Measurements from ENCODE around the gene MED12L. TPM values are rescaled to one million over a fixed set of nuclear protein-coding genes. Genes with fewer than 3 reads are reported as not detected.

Gene MED12L
- total RNA-seq, 1 donor from 2014 or later: 0.29 TPM

DNA sequence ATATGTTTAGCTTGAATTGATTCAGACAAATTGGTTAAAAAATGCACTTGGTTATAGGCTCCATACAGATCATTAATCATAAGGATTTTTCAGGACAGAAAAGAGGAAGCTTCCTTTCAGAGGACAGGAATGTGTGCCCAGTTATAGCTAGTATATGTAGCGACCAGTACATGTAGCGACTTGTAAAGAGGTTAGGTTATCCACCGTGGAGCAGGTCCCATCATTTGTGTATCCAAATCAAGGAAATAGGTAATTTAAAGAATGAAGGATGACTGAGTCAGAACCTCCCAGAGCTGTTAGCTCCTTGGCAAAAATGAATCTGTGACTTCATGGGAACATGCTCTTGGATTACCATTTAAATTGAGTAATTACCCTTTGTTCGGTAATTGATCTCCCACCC is 314.9 kb downstream of the MED12L start:
- DNase-seq (ENCODE audit: extremely low read depth, low read depth, low spot score): no peak

- no peak for DNase-seq (ENCODE audit: extremely low read depth, low read depth, low spot score)
These were observed 316.9 kb downstream of the MED12L start for GRCh38 chr3:151402349-151402748.

GRCh38 chr3:151403246-151403645 is 317.8 kb downstream of the MED12L start:
- no peak for DNase-seq (ENCODE audit: extremely low read depth, low read depth, low spot score)

GRCh38 chr3:151404316-151404715 is 318.9 kb downstream of the MED12L start:
- no peak for DNase-seq (ENCODE audit: extremely low read depth, low read depth, low spot score)

DNA sequence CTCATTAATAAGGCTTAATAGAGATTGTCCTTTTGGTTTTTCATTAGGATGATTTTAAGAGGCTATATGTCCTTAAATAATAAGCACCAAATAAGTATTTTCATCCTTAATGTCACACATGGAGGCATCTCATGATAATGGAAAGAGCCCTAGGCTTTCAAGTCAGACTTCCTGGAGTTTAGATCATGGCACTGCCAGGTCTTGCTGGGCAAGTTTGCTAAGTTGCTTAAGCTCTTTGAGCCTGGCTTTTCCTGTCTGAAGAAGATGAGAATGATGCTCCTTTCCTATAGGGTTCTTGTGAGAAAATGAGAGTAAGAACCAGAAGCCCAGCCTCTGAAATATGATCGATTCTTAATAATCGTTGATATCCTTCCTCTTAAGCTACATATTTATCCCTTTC is 322.5 kb downstream of the MED12L start:
- DNase-seq (ENCODE audit: extremely low read depth, low read depth, low spot score): no peak

DNA sequence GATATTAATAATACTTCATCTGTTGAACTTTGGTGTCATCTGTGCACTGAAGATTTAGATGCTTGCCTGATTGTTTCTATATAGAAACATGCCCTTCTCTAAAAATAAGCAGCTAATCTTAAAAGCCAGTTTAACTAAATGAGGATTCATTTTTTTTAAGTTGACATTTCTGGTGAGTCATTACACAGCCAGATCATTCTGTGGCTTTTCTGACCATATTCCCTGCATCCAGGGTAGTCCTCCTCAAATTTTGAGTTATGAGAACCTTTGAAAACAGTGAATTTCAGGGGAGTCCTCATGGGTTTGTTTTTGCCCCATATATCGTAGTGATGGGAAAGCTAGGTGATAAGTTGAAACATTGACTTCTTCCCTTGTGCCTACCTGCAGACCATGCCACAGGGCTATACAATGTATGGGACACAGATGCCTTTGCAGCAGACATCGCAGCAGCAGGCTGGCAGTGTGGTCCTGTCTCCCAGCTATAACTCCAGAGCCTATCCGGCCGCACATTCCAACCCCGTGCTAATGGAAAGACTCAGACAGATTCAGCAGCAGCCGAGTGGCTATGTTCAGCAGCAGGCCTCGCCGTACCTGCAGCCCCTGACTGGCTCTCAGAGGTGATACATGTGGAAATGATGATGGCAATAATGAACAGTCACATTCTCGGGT is 325.6 kb downstream of the MED12L start:
- no peak for DNase-seq (ENCODE audit: extremely low read depth, low read depth, low spot score)

DNA sequence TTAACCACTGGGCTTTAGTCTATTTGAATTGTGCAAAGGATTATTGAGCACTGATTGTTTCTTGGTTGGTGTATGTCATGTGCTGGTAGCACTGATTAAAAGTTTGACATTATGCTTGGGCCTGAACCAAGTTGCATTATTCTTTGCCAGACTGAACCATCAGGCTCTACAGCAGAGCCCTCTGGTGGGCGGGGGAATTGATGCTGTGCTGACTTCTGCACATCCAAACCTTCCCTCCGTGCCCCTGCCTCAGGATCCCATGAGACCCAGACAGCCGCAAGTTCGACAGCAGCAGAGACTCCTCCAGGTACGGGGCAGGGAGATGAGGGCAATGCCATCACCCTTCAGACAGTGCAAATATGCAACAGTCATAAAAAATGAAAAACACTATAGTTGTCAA is 327.5 kb downstream of the MED12L start:
- DNase-seq (ENCODE audit: extremely low read depth, low read depth, low spot score): no peak

DNA sequence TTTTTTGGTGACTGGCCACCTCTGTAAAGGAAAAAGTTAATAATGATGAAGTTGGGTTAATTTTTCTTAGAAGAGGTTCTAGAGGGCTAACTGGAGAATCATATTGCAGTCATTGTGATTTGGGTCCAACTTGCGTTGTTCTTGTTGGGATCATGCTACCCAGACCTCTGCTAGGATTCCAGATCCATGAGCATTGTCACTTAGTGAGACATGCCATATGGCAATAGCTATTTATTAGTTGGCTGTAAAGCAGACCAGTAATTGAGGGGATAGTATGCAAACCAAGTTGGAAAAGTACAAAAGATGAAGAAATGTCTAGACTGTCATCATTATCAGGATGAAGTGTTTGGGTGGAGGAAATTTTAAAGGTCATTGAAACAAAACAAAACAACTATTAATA is 329.8 kb downstream of the MED12L start:
- DNase-seq (ENCODE audit: extremely low read depth, low read depth, low spot score): no peak

DNA sequence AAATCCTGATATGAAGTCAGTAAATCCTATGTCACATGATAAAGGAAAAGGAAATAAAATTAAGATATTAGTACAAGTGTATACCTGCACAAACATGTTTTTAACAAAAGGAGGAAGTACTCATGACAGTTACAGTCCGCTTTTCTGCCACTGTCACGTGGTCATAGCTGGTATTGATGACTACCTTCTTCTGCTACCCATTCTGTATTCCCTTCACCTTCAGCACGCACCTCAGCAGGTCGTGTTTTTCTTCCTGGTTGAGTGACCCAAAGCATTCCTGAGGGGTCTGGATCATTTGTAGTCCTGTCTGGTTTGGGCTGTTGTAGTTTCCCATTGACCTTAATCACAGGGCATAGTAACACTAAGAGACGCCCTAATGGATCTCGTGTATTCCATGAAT is 334.3 kb downstream of the MED12L start:
- DNase-seq (ENCODE audit: extremely low read depth, low read depth, low spot score): no peak

DNA sequence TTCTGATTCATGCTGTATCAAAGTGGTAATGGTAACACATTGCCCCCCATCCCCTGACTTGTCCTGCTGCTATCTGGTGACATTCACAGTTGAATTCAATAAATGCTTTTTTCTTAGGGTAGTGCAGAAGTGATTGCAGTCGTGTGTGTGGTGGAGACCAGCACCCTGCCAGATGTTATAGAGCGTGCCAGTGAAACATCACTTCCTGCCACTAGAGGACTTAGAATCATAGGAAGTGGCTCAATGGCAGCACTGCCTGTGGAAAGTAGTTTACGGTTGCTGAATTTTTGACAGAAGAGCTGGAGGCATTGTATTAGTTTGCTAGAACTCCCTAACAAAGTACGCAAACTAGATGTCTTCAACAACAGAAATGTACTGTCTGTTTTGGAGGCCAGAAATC is 336.5 kb downstream of the MED12L start:
- DNase-seq (ENCODE audit: extremely low read depth, low read depth, low spot score): no peak

DNA sequence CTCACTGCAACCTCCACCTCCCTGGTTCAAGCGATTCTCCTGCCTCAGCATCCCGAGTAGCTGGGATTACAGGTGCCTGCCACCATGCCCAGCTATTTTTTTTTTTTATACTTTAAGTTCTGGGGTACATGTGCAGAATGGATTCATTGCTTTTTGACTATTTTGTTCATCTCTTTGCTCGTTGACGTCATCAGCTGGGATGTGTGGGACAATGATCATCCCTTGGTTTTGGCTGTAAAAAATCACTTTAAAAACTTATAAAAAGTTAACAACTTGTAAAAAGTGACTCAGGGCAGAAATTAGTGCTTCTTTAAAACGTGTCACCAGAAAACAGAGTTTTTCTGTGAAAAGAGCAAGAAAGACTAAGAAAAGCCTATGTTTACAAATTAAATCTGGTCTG is 337.6 kb downstream of the MED12L start:
- DNase-seq (ENCODE audit: extremely low read depth, low read depth, low spot score): no peak

GRCh38 chr3:151425627-151426340 is 340.3 kb downstream of the MED12L start:
- DNase-seq (ENCODE audit: extremely low read depth, low read depth, low spot score): no peak

DNA sequence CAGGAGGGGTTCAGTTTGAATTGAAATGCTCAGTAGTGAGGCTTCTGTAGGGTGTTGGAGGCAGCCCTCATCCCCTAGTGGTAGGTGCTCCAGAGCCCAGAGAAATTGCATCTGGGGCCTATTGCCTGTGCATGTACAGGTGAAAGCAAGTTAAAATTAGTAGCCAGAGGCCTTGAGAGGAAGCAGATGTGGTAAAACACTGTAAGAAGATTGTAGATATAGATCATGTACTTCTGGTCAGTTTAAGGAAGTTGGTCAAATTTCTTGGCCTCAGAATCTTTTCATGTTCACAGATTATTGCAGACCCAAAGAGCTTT is 340.8 kb downstream of the MED12L start:
- no peak for DNase-seq (ENCODE audit: extremely low read depth, low read depth, low spot score)

GRCh38 chr3:151428386-151428785 is 342.9 kb downstream of the MED12L start:
- DNase-seq (ENCODE audit: extremely low read depth, low read depth, low spot score): no peak

- no peak for DNase-seq (ENCODE audit: extremely low read depth, low read depth, low spot score)
These were observed 345.5 kb downstream of the MED12L start for GRCh38 chr3:151430821-151431484.

DNA sequence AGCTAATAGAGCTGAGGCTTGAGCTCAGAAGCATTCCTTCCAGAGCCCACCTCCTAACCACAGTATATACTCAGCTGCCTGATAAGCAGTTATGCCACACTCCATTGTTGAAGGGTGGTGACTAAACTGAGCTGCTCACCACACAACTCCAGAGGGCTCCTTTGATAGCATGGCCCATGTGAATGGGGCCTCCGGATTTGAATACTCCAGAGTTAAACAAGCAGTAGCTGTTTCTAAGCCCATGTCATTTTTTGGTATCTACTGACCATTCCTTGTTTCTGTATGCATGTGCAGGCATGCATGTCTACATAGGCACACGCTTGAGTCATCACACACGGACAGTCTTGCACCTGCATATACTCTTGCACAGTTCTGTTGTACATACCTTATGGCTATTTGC is 346.5 kb downstream of the MED12L start:
- no peak for DNase-seq (ENCODE audit: extremely low read depth, low read depth, low spot score)

DNA sequence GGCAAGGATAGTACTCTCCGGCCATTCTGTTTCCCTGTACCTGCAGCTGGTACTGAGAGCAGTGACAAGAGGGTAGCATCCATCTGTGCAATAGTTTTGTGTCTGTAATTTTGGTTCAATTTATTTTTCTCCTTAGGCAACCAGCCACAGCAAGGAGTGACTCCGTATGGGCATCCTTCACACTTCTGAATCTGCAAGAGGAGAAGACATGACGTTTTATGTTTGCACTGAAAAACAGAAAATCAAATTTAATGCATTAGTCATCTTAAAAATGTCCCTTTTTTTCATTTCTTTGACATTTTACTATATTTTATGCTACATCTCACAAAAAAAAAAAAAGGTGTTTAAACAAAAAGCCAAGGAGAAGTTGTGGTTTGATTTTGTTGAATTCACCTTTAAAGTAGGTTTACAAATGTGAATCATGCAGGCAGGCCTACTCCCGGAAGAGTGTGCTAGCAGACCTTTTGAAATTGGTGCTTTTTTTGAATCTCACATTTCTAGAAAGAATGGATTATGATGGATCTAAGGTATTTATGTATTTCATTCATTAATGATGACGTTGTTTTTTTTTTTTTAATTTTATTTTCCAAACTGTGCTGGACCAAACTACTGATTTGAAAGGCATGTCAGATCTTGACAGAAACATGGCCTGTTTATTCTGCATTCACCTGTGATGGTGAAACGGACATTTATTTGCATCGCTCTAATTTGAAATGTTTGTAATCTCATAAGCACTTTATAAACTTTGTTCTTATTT is 347.3 kb downstream of the MED12L start:
- no peak for DNase-seq (ENCODE audit: extremely low read depth, low read depth, low spot score)

DNA sequence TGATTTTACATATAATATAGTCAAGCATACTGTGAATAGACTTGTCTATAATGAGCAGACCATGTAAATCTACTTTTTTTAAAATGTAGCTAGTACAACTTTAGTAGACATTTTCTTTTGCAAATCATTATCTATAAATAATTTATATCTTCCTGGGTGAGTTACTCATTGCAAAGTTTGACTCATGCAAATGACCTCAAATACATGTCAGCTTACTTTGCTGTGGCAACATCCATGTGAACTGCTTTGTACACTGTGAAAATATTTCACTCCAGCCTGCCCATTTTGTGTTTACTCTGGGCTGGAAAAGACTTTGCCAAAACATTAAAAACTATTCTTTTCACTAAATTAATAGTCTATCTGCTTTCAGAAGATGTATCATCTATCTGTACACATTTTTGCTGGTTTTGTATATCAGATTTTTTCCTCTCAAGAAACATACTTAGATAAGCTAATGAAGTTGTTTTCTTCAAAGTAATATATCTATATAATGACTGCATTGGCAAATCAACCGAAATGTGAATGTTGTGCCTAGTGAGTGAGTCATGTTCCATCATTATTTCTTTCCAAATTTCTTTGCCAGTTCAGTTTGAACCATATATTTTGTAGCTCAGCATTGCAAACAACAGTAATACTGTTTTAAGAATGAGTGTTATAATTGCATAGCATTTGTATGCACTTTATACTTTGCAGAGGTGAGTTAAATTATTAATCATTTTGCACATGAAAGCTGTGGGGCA is 348.9 kb downstream of the MED12L start:
- no peak for DNase-seq (ENCODE audit: extremely low read depth, low read depth, low spot score)

- no peak for DNase-seq (ENCODE audit: extremely low read depth, low read depth, low spot score)
These were observed 351.4 kb downstream of the MED12L start for GRCh38 chr3:151436675-151437446.

DNA sequence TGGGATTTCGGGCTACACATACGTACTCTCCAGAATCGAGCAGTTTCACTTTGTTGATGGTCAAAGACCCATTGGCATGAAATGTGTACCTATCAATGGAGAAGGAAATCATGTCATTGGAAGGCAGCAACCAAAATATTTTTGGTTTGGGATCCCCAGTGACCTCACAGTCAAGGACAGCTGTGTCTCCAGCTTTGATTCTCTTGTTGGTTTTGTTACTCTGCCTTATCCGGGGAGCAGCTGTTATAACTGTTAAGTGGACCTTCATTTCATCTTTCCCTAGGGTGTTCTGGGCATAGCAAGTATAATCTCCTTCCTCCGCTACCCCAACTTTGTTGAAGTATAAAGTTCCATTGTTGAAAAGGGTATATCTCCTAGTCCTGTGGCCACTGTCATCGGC is 352.4 kb downstream of the MED12L start:
- no peak for DNase-seq (ENCODE audit: extremely low read depth, low read depth, low spot score)

Data from glomerular endothelial cell (primary cell).